ENCODE data around the gene PROKR1.

PROKR1 gene

DNA sequence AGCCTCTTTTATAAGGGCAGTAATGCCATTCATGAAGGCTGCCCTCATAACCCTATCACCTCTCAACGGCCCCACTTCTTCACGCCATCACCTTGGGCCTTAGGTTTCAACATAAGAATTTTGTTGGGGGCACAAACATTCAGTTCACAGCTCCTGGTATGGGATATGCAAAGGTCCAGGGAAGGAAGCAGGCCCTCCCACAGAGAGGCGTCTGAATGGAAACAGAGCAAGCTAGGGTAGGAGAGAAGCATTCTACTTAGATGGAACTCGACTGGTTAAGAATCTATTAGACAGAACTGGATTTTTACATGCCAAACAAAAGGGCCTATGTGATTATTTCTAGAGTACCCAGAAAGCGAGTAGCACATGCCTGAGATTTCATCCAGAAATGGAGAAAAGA lies 42.8 kb downstream of the PROKR1 start:
- no peak for DNase-seq
- H3K36me3 ChIP-seq (replicated peaks) = no peaks in the 10 kb centered on the region
- no peak overlapping the region for H3K4me3 ChIP-seq (ENCODE audit: low read depth, low read length)
- H3K27ac ChIP-seq = no peak overlapping the region
- in situ Hi-C loops (cut with HindIII; ENCODE audit: low pct_ligation_motif_present, low sequenced_read_pairs) = no loop called here
- peaks cover 2% of the 10 kb centered on the region for H3K27me3 ChIP-seq (replicated peaks)
- TF ChIP-seq, protein P1, sequence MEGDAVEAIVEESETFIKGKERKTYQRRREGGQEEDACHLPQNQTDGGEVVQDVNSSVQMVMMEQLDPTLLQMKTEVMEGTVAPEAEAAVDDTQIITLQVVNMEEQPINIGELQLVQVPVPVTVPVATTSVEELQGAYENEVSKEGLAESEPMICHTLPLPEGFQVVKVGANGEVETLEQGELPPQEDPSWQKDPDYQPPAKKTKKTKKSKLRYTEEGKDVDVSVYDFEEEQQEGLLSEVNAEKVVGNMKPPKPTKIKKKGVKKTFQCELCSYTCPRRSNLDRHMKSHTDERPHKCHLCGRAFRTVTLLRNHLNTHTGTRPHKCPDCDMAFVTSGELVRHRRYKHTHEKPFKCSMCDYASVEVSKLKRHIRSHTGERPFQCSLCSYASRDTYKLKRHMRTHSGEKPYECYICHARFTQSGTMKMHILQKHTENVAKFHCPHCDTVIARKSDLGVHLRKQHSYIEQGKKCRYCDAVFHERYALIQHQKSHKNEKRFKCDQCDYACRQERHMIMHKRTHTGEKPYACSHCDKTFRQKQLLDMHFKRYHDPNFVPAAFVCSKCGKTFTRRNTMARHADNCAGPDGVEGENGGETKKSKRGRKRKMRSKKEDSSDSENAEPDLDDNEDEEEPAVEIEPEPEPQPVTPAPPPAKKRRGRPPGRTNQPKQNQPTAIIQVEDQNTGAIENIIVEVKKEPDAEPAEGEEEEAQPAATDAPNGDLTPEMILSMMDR (IDR thresholded peaks at IDR 0.05; ENCODE audit: low read depth, low read length, missing control alignments) = no peak

DNA sequence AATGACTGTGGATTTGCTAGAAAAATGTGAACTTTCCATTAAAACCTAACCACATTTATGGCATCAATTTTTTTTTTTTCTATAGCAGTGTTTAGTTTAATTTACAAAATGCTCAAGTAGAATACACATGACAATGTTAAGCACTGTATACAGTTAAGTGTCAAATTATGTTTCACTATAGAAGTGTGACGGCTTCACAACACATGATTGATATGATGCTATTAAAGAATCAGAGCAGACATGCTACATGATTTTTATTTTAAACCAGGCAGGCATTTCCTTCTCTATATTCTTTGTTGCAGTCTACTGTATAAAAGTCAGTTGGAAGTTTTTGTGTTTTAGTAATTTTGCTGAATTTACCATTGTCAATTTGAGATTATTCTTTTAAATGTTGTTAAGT lies 43.6 kb downstream of the PROKR1 start:
- Histone ChIP-seq H3K27me3 (replicated peaks) (peaks cover under 1% of the 10 kb centered on the region), H3K36me3 (replicated peaks) (no peaks in the 10 kb centered on the region), H3K27ac (no peak overlapping the region), H3K4me3 (ENCODE audit: low read depth, low read length) (no peak overlapping the region)
- TF ChIP-seq, protein P1 (IDR thresholded peaks at IDR 0.05; ENCODE audit: low read depth, low read length, missing control alignments) = no peak
- DNase-seq = no peak
- in situ Hi-C loops (cut with HindIII; ENCODE audit: low pct_ligation_motif_present, low sequenced_read_pairs) = no loop called here

DNA sequence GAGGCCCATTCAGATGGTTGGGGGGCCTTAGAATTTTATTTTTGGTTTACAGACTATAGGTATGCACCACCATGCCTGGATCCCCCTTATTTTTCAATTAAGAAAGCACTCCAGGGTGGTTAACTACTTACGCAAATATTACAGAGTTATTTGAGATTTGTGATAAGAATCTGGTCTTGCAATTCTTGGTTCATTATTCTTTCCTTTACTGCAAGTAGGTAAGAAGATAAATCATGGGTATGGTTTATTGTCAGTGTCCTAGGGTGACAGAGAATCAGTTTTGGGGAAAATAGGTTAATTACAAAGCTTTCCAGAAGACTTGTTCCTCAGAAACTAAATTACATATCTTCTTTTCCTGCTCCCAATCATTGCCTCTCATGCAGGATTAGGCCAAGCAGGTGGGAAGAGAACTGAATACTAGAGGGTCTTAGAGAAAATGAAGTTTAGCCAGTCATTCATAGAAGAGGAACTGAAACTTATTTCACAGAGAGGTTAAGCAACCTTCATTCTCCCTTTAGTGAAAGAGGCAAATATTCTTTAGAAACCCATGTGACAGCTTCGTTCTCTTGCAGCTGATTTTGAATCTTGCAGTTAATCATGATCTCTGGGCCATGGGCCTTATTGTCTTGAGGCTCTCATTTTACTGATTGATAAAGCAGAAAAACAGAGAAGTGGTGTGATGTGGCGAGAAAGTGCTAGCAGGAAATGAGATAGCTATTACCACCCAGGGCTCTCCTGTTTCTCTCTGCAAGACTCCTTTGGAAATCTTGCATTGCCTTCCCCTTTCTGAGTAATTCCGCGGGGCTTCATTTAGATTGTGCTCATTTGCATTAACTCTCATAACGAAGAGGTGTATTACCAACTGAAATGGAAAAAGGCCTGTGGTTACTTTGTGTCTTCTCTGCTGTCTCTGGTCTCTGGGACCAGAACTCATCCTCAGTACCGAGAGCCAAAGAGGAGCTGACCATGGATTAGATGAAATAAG lies 46.5 kb downstream of the PROKR1 start:
- H3K36me3 ChIP-seq (replicated peaks) = no peaks in the 10 kb centered on the region

DNA sequence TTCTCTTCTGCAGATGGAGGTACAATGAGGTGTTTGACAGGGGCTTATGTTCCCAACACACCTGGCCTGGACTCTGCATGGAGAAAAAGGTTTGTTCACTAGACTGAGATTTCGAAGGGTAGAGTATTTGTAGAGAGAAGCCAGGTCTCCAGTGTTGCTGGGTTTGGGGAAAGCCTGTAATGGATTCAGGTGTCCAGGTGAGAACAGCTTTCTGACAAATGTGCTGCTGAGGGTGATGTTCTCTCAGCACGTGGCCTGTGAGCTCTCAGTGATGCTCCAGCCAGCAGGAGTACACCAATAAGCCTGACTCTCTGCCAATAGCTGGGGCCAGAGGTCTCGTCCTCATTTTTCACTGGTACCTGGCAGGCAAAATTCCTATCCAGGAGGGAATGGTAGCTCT lies 47.5 kb downstream of the PROKR1 start:
- Histone ChIP-seq H3K27me3 (replicated peaks) (no peaks in the 10 kb centered on the region), H3K4me3 (ENCODE audit: low read depth, low read length) (no peak overlapping the region), H3K36me3 (replicated peaks) (no peaks in the 10 kb centered on the region), H3K27ac (no peak overlapping the region)
- TF ChIP-seq, protein P1 (IDR thresholded peaks at IDR 0.05; ENCODE audit: low read depth, low read length, missing control alignments) = no peak
- in situ Hi-C loops (cut with HindIII; ENCODE audit: low pct_ligation_motif_present, low sequenced_read_pairs) = no loop called here
- DNase-seq = no peak

More for the DNA sequence above, 46.5 kb downstream of the PROKR1 start:
- H3K27me3 ChIP-seq (replicated peaks) = no peaks in the 10 kb centered on the region
- H3K27ac ChIP-seq = no peak overlapping the region
- no peak overlapping the region for H3K4me3 ChIP-seq (ENCODE audit: low read depth, low read length)
- in situ Hi-C loops (cut with HindIII; ENCODE audit: low pct_ligation_motif_present, low sequenced_read_pairs) = no loop called here
- no peak for DNase-seq
- TF ChIP-seq, protein P1 (IDR thresholded peaks at IDR 0.05; ENCODE audit: low read depth, low read length, missing control alignments) = no peak

DNA sequence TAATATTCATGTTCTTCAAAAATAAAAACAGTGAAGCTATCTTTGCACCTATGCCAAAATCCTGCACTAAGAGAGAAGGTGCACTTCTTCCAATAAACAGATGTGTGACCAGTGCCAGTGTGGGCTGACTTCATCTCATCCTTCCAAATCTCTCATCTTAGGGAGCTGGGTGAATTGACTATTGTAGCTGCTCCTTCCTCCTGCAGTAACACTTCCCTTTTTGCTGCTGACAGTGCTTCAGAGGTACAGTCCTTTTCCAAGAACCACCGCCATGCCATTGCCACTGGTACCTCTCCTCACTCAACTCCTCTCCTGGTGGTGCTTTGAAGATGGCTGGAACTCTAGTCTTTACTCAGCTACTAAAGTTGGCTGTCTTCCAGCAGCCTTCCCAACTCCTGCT lies 49.1 kb downstream of the PROKR1 start:
- in situ Hi-C loops (cut with HindIII; ENCODE audit: low pct_ligation_motif_present, low sequenced_read_pairs) = no loop called here
- H3K36me3 ChIP-seq (replicated peaks) = no peaks in the 10 kb centered on the region
- H3K4me3 ChIP-seq (ENCODE audit: low read depth, low read length) = no peak overlapping the region
- TF ChIP-seq, protein P1 (IDR thresholded peaks at IDR 0.05; ENCODE audit: low read depth, low read length, missing control alignments) = no peak
- no peaks in the 10 kb centered on the region for H3K27me3 ChIP-seq (replicated peaks)
- no peak overlapping the region for H3K27ac ChIP-seq
- DNase-seq = no peak
